ENCODE data around the gene CDK7. TPM values are rescaled to one million over a fixed set of nuclear protein-coding genes. Genes with fewer than 3 reads are reported as not detected.

The CDK7 gene
- total and polyA plus RNA-seq, 9 of the 15 experiments (the other 6 are each of a cell fraction or from before 2014, with no cell fraction given): 41.7 to 143 (median 65.3) TPM

GRCh38 chr5:69213513-69214215 lies 21.0 kb upstream of the CDK7 start (continued):
- TF ChIP-seq SIN3A (IDR thresholded peaks at IDR 0.05; ENCODE audit: borderline replicate concordance in 2 of 2, control insufficient read depth in 1 of 2, low read depth in 2 of 2, low read length in 2 of 2): no peak
- TF ChIP-seq JUN (IDR thresholded peaks at IDR 0.05; ENCODE audit: borderline replicate concordance, low read depth, low read length): peak; percentile 97
- no peak for TF ChIP-seq JUN (CRISPR knock-in tag; IDR thresholded peaks at IDR 0.05; ENCODE audit: borderline replicate concordance)
- TF ChIP-seq ZKSCAN1 (IDR thresholded peaks at IDR 0.05; ENCODE audit: low read depth, low read length): no peak
- TF ChIP-seq ZKSCAN8 (CRISPR knock-in tag; IDR thresholded peaks at IDR 0.05): no peak
- no peak for TF ChIP-seq TRIM28 (IDR thresholded peaks at IDR 0.05)
- no peak for TF ChIP-seq FOXA3 (CRISPR knock-in tag; conservative IDR thresholded peaks at IDR 0.05 in 1 of 2, IDR thresholded peaks at IDR 0.05 in 1 of 2)
- TF ChIP-seq RHOXF2B (CRISPR knock-in tag; conservative IDR thresholded peaks at IDR 0.05): no peak
- TF ChIP-seq CEBPB (tag; IDR thresholded peaks at IDR 0.05): peak; percentile 51
- TF ChIP-seq CBFA2T3 (IDR thresholded peaks at IDR 0.05): peak; percentile 28; the same call in 1 of the 2 replicates
- TF ChIP-seq ZNF3 (CRISPR knock-in tag; IDR thresholded peaks at IDR 0.05): no peak
- TF ChIP-seq POLR2A (conservative IDR thresholded peaks at IDR 0.05): no peak
- TF ChIP-seq RCOR1 (IDR thresholded peaks at IDR 0.05; ENCODE audit: borderline replicate concordance in 1 of 2, low read depth in 2 of 2, low read length in 2 of 2): 0 out of 4 replicates have a peak, but pooled peaks of 1 of the 2 experiments have one; percentile 50
- TF ChIP-seq, protein P1, sequence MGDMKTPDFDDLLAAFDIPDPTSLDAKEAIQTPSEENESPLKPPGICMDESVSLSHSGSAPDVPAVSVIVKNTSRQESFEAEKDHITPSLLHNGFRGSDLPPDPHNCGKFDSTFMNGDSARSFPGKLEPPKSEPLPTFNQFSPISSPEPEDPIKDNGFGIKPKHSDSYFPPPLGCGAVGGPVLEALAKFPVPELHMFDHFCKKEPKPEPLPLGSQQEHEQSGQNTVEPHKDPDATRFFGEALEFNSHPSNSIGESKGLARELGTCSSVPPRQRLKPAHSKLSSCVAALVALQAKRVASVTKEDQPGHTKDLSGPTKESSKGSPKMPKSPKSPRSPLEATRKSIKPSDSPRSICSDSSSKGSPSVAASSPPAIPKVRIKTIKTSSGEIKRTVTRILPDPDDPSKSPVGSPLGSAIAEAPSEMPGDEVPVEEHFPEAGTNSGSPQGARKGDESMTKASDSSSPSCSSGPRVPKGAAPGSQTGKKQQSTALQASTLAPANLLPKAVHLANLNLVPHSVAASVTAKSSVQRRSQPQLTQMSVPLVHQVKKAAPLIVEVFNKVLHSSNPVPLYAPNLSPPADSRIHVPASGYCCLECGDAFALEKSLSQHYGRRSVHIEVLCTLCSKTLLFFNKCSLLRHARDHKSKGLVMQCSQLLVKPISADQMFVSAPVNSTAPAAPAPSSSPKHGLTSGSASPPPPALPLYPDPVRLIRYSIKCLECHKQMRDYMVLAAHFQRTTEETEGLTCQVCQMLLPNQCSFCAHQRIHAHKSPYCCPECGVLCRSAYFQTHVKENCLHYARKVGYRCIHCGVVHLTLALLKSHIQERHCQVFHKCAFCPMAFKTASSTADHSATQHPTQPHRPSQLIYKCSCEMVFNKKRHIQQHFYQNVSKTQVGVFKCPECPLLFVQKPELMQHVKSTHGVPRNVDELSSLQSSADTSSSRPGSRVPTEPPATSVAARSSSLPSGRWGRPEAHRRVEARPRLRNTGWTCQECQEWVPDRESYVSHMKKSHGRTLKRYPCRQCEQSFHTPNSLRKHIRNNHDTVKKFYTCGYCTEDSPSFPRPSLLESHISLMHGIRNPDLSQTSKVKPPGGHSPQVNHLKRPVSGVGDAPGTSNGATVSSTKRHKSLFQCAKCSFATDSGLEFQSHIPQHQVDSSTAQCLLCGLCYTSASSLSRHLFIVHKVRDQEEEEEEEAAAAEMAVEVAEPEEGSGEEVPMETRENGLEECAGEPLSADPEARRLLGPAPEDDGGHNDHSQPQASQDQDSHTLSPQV (IDR thresholded peaks at IDR 0.05): peak; percentile 42; the same call in 1 of the 2 replicates
- TF ChIP-seq ZNF282 (CRISPR knock-in tag; IDR thresholded peaks at IDR 0.05): no peak
- no peak for TF ChIP-seq HNRNPUL1 (IDR thresholded peaks at IDR 0.05; ENCODE audit: low read length)
- no peak for TF ChIP-seq DACH1 (IDR thresholded peaks at IDR 0.05; ENCODE audit: partially characterized antibody)
- TF ChIP-seq HLTF (IDR thresholded peaks at IDR 0.05): no peak
- TF ChIP-seq SMARCA4 (IDR thresholded peaks at IDR 0.05): peak; percentile 90
- no peak for TF ChIP-seq SNRNP70 (optimal IDR thresholded peaks at IDR 0.05; ENCODE audit: low read depth, low read length)
- no peak for TF ChIP-seq MCM2 (IDR thresholded peaks at IDR 0.05; ENCODE audit: low read depth)
- TF ChIP-seq ZNF696 (CRISPR knock-in tag; conservative IDR thresholded peaks at IDR 0.05): no peak
- peak; percentile 67 for TF ChIP-seq EP400 (IDR thresholded peaks at IDR 0.05)
- TF ChIP-seq SUPT5H (IDR thresholded peaks at IDR 0.05): no peak
- peak; percentile 60 for TF ChIP-seq ATF7 (IDR thresholded peaks at IDR 0.05)

Data from K562 (cell line).